B cell (primary cell): ENCODE data around the gene RAB11FIP5. TPM values are rescaled to one million over a fixed set of nuclear protein-coding genes. Genes with fewer than 3 reads are reported as not detected.

ENCODE experiments used
- ATAC-seq: fragments of 200-7000 bp; cut with Tn5 transposase; one replicate; pipeline ENCODE4 v1.10.0; 2021; ENCODE audit warnings: low read depth, mild to moderate bottlenecking, moderate number of reproducible peaks, moderate library complexity
- CTCF ChIA-PET: fragments of 350-600 bp; sonication (Branson Sonifier 250); formaldehyde crosslinking; loops from one replicate; lab custom pipeline; 2021; ENCODE audit warnings: antibody characterized with exemption, inconsistent platforms; lab: Charles Lee
- POLR2A ChIA-PET: fragments of 350-600 bp; sonication (Branson Sonifier 250); formaldehyde crosslinking; loops from one replicate; lab custom pipeline; 2021; ENCODE audit warnings: antibody characterized with exemption; lab: Charles Lee
- DNase-seq: peaks from one replicate; pipeline ENCODE4 v3.0.0; 2013
- H2AFZ ChIP-seq: 2 replicates; pipeline ENCODE4 v1.6.1; 2012; ENCODE audit warnings: mild to moderate bottlenecking, low read depth, low read length; ENCODE audit not compliant: insufficient read depth, poor library complexity, severe bottlenecking
- H3K27ac ChIP-seq, 2 donors: 1 replicate in 1 of 2; 2 replicates in 1 of 2; pipeline ENCODE4 v1.5.1; 2012 to 2013; ENCODE audit warnings: low read length in 2 of 2, mild to moderate bottlenecking in 2 of 2, moderate library complexity in 1 of 2
- H3K27me3 ChIP-seq, 4 experiments: fragments of 200-600 bp in 1 of 4; sonication (generic) in 1 of 4; replicated peaks in 1 of 4; 1 replicate in 2 of 4; 2 replicates in 2 of 4; pipeline versions ENCODE4 v1.6.1 to v1.7.0; 2013 to 2016; ENCODE audit warnings: low read length in 3 of 4, mild to moderate bottlenecking in 2 of 4, mixed read lengths in 1 of 4, moderate library complexity in 1 of 4; ENCODE audit not compliant: insufficient read depth in 4 of 4, control insufficient read depth in 3 of 4; ENCODE audit errors: control extremely low read depth in 1 of 4
- H3K36me3 ChIP-seq, 2 experiments: replicated peaks in 1 of 2; 1 replicate in 1 of 2; 2 replicates in 1 of 2; pipeline versions ENCODE4 v1.6.1 to v1.7.1; 2013; ENCODE audit warnings: low read length in 1 of 2; ENCODE audit not compliant: insufficient read depth in 2 of 2, control insufficient read depth in 1 of 2; ENCODE audit errors: control extremely low read depth in 1 of 2, extremely low read depth in 1 of 2
- H3K4me1 ChIP-seq, 2 donors: fragments of 200-600 bp in 1 of 2; sonication (generic) in 1 of 2; 1 replicate in 1 of 2; 2 replicates in 1 of 2; pipeline versions ENCODE4 v1.5.1 to v1.6.1; 2013 to 2017; ENCODE audit warnings: low read length in 2 of 2; ENCODE audit not compliant: control insufficient read depth in 2 of 2, insufficient read depth in 2 of 2
- H3K4me2 ChIP-seq: replicated peaks from 2 replicates; pipeline ENCODE3; 2012; ENCODE audit warnings: mild to moderate bottlenecking, low read depth, low read length; ENCODE audit not compliant: poor library complexity, severe bottlenecking
- H3K4me3 ChIP-seq, 5 experiments: fragments of 200-600 bp in 1 of 5; sonication (generic) in 1 of 5; 1 replicate in 3 of 5; 2 replicates in 2 of 5; pipeline versions ENCODE4 v1.5.1 to v1.7.0; 2011 to 2016; ENCODE audit warnings: low read length in 4 of 5, mild to moderate bottlenecking in 4 of 5, low read depth in 2 of 5, control low read depth in 1 of 5, moderate library complexity in 1 of 5; ENCODE audit not compliant: insufficient read depth in 1 of 5; ENCODE audit errors: control extremely low read depth in 1 of 5, extremely low read depth in 1 of 5
- H3K79me2 ChIP-seq: fragments of 200-600 bp; sonication (generic); one replicate; pipeline ENCODE4 v1.6.0; 2016; ENCODE audit warnings: low read length; ENCODE audit not compliant: control insufficient read depth, insufficient read depth
- H3K9ac ChIP-seq: fragments of 200-600 bp; sonication (generic); 2 replicates; pipeline ENCODE4 v1.6.1; 2017; ENCODE audit warnings: mild to moderate bottlenecking, low read length, moderate library complexity
- H3K9me3 ChIP-seq, 3 donors: one replicate each; pipeline versions ENCODE4 v1.6.1 to v1.7.1; 2013; ENCODE audit warnings: low read length in 2 of 3; ENCODE audit not compliant: control insufficient read depth in 2 of 3, insufficient read depth in 1 of 3; ENCODE audit errors: control extremely low read depth in 1 of 3
- H4K20me1 ChIP-seq: 2 replicates; pipeline ENCODE4 v1.6.0; 2012; ENCODE audit warnings: mild to moderate bottlenecking, low read length; ENCODE audit not compliant: insufficient read depth, control insufficient read depth, poor library complexity, severe bottlenecking
- H3K27ac Mint-ChIP-seq: one replicate; pipeline ENCODE4 v1.8.0; 2021; ENCODE audit warnings: mixed read lengths
- H3K27me3 Mint-ChIP-seq: one replicate; pipeline ENCODE4 v1.8.0; 2021; ENCODE audit warnings: mixed read lengths
- H3K4me1 Mint-ChIP-seq: one replicate; pipeline ENCODE4 v1.8.0; 2021; ENCODE audit warnings: mixed read lengths
- H3K4me3 Mint-ChIP-seq: one replicate; pipeline ENCODE4 v1.8.0; 2021; ENCODE audit warnings: mixed read lengths
- H3K9me3 Mint-ChIP-seq: one replicate; pipeline ENCODE4 v1.8.0; 2022; ENCODE audit warnings: mixed read lengths; ENCODE audit not compliant: insufficient read depth
- CTCF ChIP-seq: fragments of 200-600 bp; IDR thresholded peaks from one replicate; pipeline ENCODE4 v1.8.0; 2022; ENCODE audit warnings: antibody characterized with exemption, mild to moderate bottlenecking
- EZH2 ChIP-seq: IDR thresholded peaks from 2 replicates; pipeline ENCODE4 v1.6.1; 2012; ENCODE audit warnings: borderline replicate concordance, low read depth, mild to moderate bottlenecking, moderate library complexity, low read length; ENCODE audit not compliant: insufficient read depth, poor library complexity, severe bottlenecking
- WGBS: methylation state at CpG from one replicate; pipeline ENCODE4 v1.1.5; 2013; ENCODE audit warnings: missing lambda C conversion rate; ENCODE audit not compliant: insufficient coverage; 5-methylcytosine and 5-hydroxymethylcytosine counted together
- intact Hi-C: fragments of 100-400 bp; cut with micrococcal nuclease; formaldehyde crosslinking; loops from one replicate; pipeline ENCODE4 v1.10.0; 2022
- polyA plus RNA-seq: library from polyadenylated mRNA; depleted of rRNA; stranded (reverse); fragments of >200 nt; gene quantifications from 2 replicates; pipeline ENCODE4 v1.2.3, GENCODE V29; 2012
- total RNA-seq, 2 donors: library from RNA; stranded (reverse); fragments of 120-200 nt in 1 of 2; gene quantifications; 1 replicate in 1 of 2; 2 replicates in 1 of 2; pipeline versions ENCODE4 v1.2.3 to v1.2.4, GENCODE V29; 2013 to 2022

The RAB11FIP5 gene
- total and polyA plus RNA-seq, 2 donors (not counting 1 experiment from before 2014, with no cell fraction given), result 1.7 to 4.6 TPM

DNA sequence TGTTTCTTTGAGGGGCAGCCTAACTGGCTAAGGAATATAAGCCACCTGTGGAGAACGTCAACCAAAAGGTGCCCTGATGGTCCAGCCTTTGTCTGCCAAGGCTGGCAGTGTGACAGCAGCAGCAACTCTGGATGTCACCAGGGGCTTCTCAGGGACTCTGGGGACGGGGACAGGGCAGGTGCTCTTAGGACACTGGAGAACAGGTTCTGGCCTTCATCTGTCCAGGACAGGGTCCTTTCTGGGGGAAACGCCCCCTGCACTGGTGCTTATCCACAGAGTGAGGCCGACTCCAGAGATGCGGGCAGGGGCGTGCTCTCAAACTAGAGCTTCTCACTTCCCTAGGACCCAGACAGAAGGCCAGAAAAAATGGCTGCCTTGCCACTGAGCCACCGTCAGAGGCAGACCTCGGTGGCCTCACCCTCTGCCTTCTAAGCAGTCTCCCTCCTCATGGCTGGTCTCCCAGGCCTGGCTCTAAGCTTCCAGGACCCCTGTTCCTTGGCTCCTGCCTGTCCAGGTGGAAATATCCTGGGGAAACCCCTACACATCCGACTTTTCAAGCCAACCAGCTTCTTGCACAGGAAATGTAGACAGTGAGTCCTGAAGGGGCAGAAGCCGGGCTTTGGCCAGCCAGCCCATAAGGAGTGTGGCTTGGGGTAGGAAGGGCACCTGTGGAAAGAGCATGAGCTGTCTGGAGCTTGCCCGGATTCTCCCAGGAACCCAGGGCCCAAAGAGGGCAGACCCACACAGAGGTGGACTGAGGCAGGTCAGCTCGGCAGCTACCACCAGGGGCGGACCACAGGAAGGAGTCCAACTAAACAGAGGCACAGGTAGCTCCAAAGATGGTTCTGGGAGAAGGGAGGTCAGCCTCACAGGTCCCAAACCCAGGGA, 30.0 kb downstream of the RAB11FIP5 start:
- no peaks in the 10 kb centered on the region for H3K9me3 ChIP-seq
- CTCF ChIA-PET, result interaction anchor here (1.6 to 6.1 kb wide), 2 partner anchors 94 to 130 kb away, joined by 8 to 38 read pairs; partner anchors contain the start of gene SMYD5
- H3K27ac Mint-ChIP-seq, result no peak overlapping the region
- 93% methylated on average over 12 of the region's 13 CpGs for WGBS
- DNase-seq, result no peak
- H4K20me1 ChIP-seq, result no peaks in the 10 kb centered on the region
- H3K27ac ChIP-seq, result no peak overlapping the region
- H2AFZ ChIP-seq, result no peak overlapping the region
- no peak overlapping the region for H3K4me3 Mint-ChIP-seq
- H3K9ac ChIP-seq, result no peak overlapping the region
- POLR2A ChIA-PET, result no interaction called here
- no peaks in the 10 kb centered on the region for H3K79me2 ChIP-seq
- H3K27me3 Mint-ChIP-seq, result peaks cover 22% of the 10 kb centered on the region
- intact Hi-C loops, result no loop called here
- no peak for ATAC-seq
- no peak overlapping the region for H3K4me3 ChIP-seq
- H3K4me2 ChIP-seq, result no peak overlapping the region
- no peaks in the 10 kb centered on the region for H3K36me3 ChIP-seq
- peaks cover 0 to 7% (median 2%) of the 10 kb centered on the region in 4 experiments for H3K27me3 ChIP-seq
- H3K4me1 ChIP-seq, result no peaks in the 10 kb centered on the region
- no peaks in the 10 kb centered on the region for H3K9me3 Mint-ChIP-seq
- no peaks in the 10 kb centered on the region for H3K4me1 Mint-ChIP-seq
- no peak for TF ChIP-seq CTCF
- no peak for TF ChIP-seq EZH2

DNA sequence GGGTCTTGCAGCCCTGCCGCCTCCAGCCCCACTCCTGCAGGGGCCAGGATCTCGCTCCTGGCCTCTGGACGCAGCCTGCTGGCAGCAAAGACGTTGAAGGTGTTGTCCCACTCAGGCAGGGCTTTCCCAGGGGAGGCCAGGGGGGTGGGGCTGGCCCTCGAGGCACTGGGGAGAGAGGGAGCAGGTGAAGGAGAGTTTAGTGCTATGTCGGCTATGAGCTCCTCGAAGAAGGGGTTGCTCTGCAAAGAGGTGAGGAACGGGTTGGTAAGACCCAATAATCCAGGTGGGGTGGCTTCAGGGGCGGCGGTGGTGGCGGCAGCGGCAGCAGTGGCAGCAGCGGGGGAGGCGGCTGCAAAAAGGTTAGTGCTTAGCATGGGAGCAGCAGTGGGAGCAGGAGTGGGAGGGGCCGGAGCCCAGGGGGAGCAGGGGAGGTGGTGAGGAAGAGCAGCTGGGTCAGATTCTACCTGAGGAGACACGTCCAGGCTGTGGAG, 31.5 kb downstream of the RAB11FIP5 start:
- Mint-ChIP-seq H3K27ac (no peak overlapping the region), H3K9me3 (no peaks in the 10 kb centered on the region), H3K4me1 (no peaks in the 10 kb centered on the region), H3K4me3 (no peak overlapping the region), H3K27me3 (peaks cover 22% of the 10 kb centered on the region)
- Histone ChIP-seq H3K9me3 (no peaks in the 10 kb centered on the region), H3K4me3 (no peak overlapping the region), H3K27ac (no peak overlapping the region), H3K4me2 (no peak overlapping the region), H3K9ac (no peak overlapping the region), H3K4me1 (no peaks in the 10 kb centered on the region), H4K20me1 (no peaks in the 10 kb centered on the region), H2AFZ (no peak overlapping the region), H3K79me2 (no peaks in the 10 kb centered on the region), H3K36me3 (no peaks in the 10 kb centered on the region), H3K27me3 (peaks cover 0 to 7% (median 2%) of the 10 kb centered on the region in 4 experiments)
- CTCF ChIA-PET, result interaction anchor here (0.6 to 1.7 kb wide), 2 partner anchors 10 to 96 kb away, joined by 3 to 6 read pairs; no protein-coding TSS in a partner anchor
- intact Hi-C loops, result no loop called here
- POLR2A ChIA-PET, result no interaction called here
- 82% methylated on average over 16 of the region's 16 CpGs for WGBS
- DNase-seq, result no peak
- TF ChIP-seq CTCF (no peak), EZH2 (no peak)
- no peak for ATAC-seq
